GM18511 (cell line): ENCODE measurements around the gene PARVA.
"Not testable (repeated sequence)": the region's sequence is repeated elsewhere in the genome, so short reads cannot be mapped to it uniquely, and the experiment has no call there.

ENCODE experiments used
- ATAC-seq: cut with Tn5 transposase; IDR thresholded peaks from one replicate; pipeline ENCODE4 v1.9.1; 2021; ENCODE audit warnings: mild to moderate bottlenecking, moderate library complexity; ENCODE audit not compliant: unreplicated experiment

PARVA gene, protein sequence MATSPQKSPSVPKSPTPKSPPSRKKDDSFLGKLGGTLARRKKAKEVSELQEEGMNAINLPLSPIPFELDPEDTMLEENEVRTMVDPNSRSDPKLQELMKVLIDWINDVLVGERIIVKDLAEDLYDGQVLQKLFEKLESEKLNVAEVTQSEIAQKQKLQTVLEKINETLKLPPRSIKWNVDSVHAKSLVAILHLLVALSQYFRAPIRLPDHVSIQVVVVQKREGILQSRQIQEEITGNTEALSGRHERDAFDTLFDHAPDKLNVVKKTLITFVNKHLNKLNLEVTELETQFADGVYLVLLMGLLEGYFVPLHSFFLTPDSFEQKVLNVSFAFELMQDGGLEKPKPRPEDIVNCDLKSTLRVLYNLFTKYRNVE

DNA sequence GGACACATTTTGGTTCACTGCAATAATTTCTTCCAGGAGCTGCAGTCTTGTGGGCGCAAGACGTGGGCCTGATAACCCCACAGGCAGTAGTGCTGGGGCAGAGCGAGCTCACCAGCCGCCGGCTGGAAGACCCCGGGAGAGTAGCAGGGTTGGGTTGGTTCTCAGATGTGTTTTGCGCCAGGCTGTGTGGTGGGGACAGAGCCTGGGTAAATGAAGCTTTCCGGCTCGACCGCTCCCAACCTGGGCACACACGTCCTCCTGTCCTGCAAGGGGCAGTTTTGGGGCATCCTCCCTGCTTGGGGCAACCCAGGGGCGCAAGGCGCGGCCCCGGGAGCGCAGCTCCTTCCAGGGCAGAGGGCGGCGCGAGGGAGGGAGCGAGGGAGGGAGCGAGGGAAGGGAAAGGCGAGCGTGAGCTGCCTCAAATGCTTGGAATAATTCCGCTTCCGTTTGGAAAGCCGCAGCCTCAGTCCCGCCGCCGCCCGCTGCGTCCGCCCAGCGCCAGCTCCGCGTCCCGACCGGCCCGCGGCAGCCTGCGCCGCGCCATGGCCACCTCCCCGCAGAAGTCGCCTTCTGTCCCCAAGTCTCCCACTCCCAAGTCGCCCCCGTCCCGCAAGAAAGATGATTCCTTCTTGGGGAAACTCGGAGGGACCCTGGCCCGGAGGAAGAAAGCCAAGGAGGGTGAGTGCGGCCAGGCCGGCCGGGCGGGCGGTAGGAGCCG lies at the start of gene PARVA:
Gene PARVA, plus strand, starts transcription at position 466 of the 718 bp plus-strand sequence. Its CDS starts 77 bp downstream, at position 543.
- ATAC-seq, result no peak

- ATAC-seq, result no peak
These were observed 48.2 kb upstream of the PARVA start for GRCh38 chr11:12329169-12329568.

DNA sequence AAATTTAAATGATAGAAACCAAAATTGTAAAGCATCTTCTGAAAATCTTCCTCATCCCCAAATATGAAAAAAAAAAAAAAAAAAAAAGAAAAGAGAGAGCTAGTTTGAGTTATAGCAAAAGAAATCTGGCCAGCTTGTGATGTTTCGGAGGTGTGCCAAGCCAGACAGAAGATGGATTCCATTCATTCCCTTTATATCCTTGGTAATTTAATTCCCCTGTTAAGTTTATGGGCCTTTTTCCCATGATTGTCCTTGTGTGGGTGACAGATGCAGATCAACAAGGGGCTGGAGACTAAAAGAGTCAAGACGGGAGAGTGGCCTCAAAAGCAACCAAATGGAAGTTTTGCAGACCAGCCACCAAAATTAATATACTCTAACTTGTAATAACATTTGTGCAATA lies 47.6 kb upstream of the PARVA start:
- ATAC-seq, result no peak

DNA sequence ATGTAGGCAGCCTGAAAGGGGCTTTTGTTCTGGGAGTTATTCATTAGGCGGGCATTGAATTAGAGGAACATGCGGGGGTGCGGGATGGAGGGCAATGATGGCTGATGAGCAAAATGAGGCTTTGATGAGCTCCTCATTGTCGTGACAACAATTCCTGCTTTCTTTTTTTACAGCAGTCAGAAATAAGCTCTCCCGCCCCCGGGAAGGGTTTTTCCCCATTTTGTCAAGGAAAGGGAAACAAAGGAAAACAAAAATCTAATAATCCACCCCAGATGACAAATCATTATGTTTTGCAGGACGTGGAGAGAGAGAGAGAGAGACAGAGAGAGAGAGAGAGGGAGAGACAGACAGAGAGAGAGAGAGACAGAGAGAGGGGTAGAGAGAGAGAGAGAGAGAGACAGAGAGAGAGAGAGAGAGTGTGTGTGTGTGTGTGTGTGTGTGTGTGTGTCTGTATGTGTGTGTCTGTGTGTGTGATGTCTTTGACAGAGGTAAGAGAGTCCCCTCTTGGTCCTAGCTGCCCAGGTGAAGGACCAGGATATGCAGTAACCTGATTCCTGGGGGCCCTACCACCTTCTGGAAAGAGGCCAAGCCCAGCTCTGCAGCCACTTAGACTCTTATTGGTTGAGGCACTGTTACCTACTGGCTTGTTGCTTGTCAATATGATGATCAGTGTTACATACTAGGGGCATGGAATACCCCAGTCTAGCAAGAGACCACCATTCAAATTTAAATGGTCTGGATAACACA lies 46.7 kb upstream of the PARVA start:
- ATAC-seq, result no peak

GRCh38 chr11:12331239-12331874 lies 46.0 kb upstream of the PARVA start:
- ATAC-seq, result no peak

DNA sequence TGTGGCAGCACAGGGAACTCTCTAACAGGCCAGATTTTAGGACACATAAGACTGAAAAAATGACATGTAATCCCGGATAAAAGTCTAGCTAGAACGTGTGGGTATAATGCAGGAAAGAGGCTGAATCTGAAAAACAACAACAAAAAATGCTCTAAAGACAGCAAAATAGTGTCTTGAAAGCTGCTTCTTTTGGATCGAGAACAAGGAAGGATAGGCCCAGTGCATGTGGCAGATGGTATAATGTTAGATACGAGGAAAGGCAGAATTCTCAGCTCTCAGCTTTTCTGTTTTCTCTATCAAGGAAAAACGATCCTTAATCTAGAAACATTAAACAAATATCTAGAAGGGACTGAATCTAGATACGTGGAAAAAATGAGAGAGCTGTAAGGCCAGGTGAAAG lies 33.8 kb upstream of the PARVA start:
- no peak for ATAC-seq

GRCh38 chr11:12353534-12353933 lies 23.8 kb upstream of the PARVA start:
- ATAC-seq, result no peak

- ATAC-seq, result no peak
These were observed 22.4 kb upstream of the PARVA start for GRCh38 chr11:12354750-12355545.

GRCh38 chr11:12356944-12357655 lies 20.3 kb upstream of the PARVA start:
- no peak for ATAC-seq

DNA sequence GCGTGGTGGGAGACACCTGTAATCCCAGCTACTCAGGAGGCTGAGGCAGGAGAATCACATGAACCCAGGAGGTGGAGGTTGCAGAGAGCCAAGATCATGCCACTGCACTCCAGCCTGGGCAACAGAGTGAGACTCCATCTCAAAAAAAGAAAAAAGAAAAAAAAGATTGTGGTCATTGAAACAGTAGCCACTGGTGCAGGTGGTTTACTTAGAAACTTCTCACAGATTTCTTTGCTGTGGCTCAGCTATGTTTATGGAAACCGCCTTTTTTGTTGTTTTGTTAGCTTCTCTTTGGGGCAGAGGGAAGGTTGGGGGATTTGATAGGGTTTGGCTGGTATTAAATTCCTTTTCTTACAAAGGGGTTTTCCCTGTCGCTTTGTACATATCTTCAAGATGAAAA lies 19.7 kb upstream of the PARVA start:
- ATAC-seq, result not testable (repeated sequence)

- ATAC-seq, result no peak
These were observed 18.8 kb upstream of the PARVA start for GRCh38 chr11:12358302-12359188.

DNA sequence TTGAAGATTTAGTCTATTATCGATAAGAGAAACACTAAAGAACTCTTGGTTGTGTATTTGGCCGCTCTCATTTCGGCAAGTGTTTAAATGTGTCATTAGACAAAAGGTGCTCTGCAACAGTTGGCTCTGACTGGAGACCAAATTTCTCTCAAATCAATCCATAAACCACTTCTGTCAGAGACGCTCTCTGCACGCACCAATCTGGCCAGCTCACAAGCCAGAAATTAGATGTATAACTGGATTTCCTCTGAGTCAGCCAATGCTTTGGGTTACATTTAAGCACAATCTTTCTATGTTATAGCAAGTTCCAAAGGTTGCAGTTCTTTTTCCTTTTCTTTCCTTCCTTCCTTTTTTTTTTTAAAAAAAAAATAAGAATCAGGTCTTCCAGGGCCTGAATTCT lies 17.6 kb upstream of the PARVA start:
- no peak for ATAC-seq

- no peak for ATAC-seq
These were observed 15.7 kb upstream of the PARVA start for GRCh38 chr11:12361682-12362081.

GRCh38 chr11:12362857-12363256 lies 14.5 kb upstream of the PARVA start:
- ATAC-seq, result no peak

- no peak for ATAC-seq
These were observed 14.0 kb upstream of the PARVA start for GRCh38 chr11:12363373-12363772.

- ATAC-seq, result not testable (repeated sequence)
These were observed 11.3 kb upstream of the PARVA start for GRCh38 chr11:12365965-12366575.

- ATAC-seq, result not testable (repeated sequence)
These were observed 10.3 kb upstream of the PARVA start for GRCh38 chr11:12367057-12367456.

GRCh38 chr11:12372111-12372510 lies 5.3 kb upstream of the PARVA start:
- ATAC-seq, result no peak
